K562 (cell line): ENCODE results near the gene HMOX1. TPM values are rescaled to one million over a fixed set of nuclear protein-coding genes. Genes with fewer than 3 reads are reported as not detected.

Experiments
- ATAC-seq: fragments of 200-7000 bp; cut with Tn5 transposase; 3 replicates; pipeline ENCODE4 v1.9.1; 2020; ENCODE audit warnings: moderate library complexity
- BruUV-seq: library from RNA; stranded (reverse); fragments of 400-500 nt; replicated peaks from 2 replicates; lab custom pipeline; 2021; lab: Mats Ljungman, UMichigan
- CTCF ChIA-PET: fragments of 300-600 bp; formaldehyde crosslinking; extraction: SDS; loops from one replicate; lab custom pipeline; 2021; ENCODE audit warnings: low intra/inter-chr PET ratio; lab: Yijun Ruan, JAX
- POLR2A ChIA-PET: fragments of 300-600, 350-650 bp; sonication (Branson Sonifier 250); formaldehyde crosslinking; extraction: SDS; loops from one replicate; lab custom pipeline; 2021; ENCODE audit warnings: antibody characterized with exemption, inconsistent platforms; lab: Yijun Ruan, JAX
- DNase-seq, 4 experiments: peaks; one replicate each; pipeline versions ENCODE4 v3.0.0 to v3.0.0-alpha.2; 2011 to 2018; ENCODE audit warnings: low spot score in 3 of 4, mixed read lengths in 3 of 4; ENCODE audit errors: extremely low read depth in 1 of 4
- FAIRE-seq: peaks from 2 replicates; lab custom pipeline; 2011; peaks lifted over from hg19 to GRCh38; lab: Jason Lieb, UNC
- H2AFZ ChIP-seq: 2 replicates; pipeline ENCODE4 v1.6.0; 2011; ENCODE audit warnings: low read depth, low read length, control low read depth, inconsistent platforms
- H3K27ac ChIP-seq: fragments of 200-600 bp; 3 replicates; pipeline ENCODE4 v1.8.0; 2011; ENCODE audit warnings: low read depth, mild to moderate bottlenecking, control low read depth, inconsistent platforms, low read length, moderate library complexity, mixed read lengths; ENCODE audit errors: extremely low read depth
- H3K27me3 ChIP-seq, 2 experiments: fragments of 300-600 bp in 1 of 2; 2 replicates in 1 of 2; 3 replicates in 1 of 2; pipeline versions ENCODE4 v1.6.0 to v1.8.0; 2011; ENCODE audit warnings: inconsistent platforms in 2 of 2, low read length in 2 of 2, mild to moderate bottlenecking in 1 of 2, mixed read lengths in 1 of 2, moderate library complexity in 1 of 2; ENCODE audit not compliant: control insufficient read depth in 2 of 2, insufficient read depth in 2 of 2
- H3K36me3 ChIP-seq: fragments of 300-600 bp; 3 replicates; pipeline ENCODE4 v1.8.0; 2011; ENCODE audit warnings: mild to moderate bottlenecking, low read length, inconsistent platforms; ENCODE audit not compliant: control insufficient read depth, insufficient read depth
- H3K4me1 ChIP-seq, 2 experiments: fragments of 200-600 bp in 1 of 2; replicated peaks in 1 of 2; 2 replicates in 1 of 2; 3 replicates in 1 of 2; pipeline versions ENCODE4 v1.5.1 to v1.8.0; 2011; ENCODE audit warnings: inconsistent platforms in 2 of 2, low read length in 2 of 2, mild to moderate bottlenecking in 1 of 2, mixed read lengths in 1 of 2, moderate library complexity in 1 of 2; ENCODE audit not compliant: control insufficient read depth in 2 of 2, insufficient read depth in 2 of 2
- H3K4me2 ChIP-seq: 2 replicates; pipeline ENCODE4 v1.6.1; 2011; ENCODE audit warnings: low read length, control low read depth, inconsistent platforms, mixed read lengths; ENCODE audit not compliant: insufficient read depth
- H3K4me3 ChIP-seq: fragments of 200-600 bp; sonication (generic), shearing (Covaris generic); 2 replicates; pipeline ENCODE4 v1.5.1; 2016; ENCODE audit warnings: control low read depth, inconsistent platforms
- H3K79me2 ChIP-seq: fragments of 200-600 bp; 3 replicates; pipeline ENCODE4 v1.8.0; 2011; ENCODE audit warnings: low read length, inconsistent platforms; ENCODE audit not compliant: control insufficient read depth, insufficient read depth
- H3K9ac ChIP-seq, 2 experiments: 2 replicates each; pipeline versions ENCODE4 v1.6.0 to v1.6.1; 2011; ENCODE audit warnings: low read depth in 2 of 2, low read length in 2 of 2, control low read depth in 1 of 2, inconsistent platforms in 1 of 2, mild to moderate bottlenecking in 1 of 2, mixed read lengths in 1 of 2; ENCODE audit not compliant: insufficient read depth in 1 of 2
- H3K9me1 ChIP-seq: one replicate; pipeline ENCODE4 v1.6.0; 2011; ENCODE audit warnings: inconsistent platforms, mild to moderate bottlenecking, low read length, moderate library complexity; ENCODE audit not compliant: control insufficient read depth, insufficient read depth
- H3K9me3 ChIP-seq: replicated peaks from 2 replicates; pipeline ENCODE4 v1.5.1; 2011; ENCODE audit warnings: low read depth, low read length, inconsistent platforms; ENCODE audit not compliant: control insufficient read depth, insufficient read depth
- H4K20me1 ChIP-seq: replicated peaks from 2 replicates; pipeline ENCODE4 v1.6.1; 2011; ENCODE audit warnings: low read length, inconsistent platforms, mixed read lengths; ENCODE audit not compliant: control insufficient read depth, insufficient read depth
- CBX5 ChIP-seq: IDR thresholded peaks from 2 replicates; pipeline ENCODE4 v1.6.1; 2014; ENCODE audit warnings: low read depth, borderline replicate concordance
- HMG20A ChIP-seq: fragments of 450-650 bp; formaldehyde crosslinking; conservative IDR thresholded peaks from 2 replicates; pipeline ENCODE4 v1.4.0; 2020; ENCODE audit warnings: mild to moderate bottlenecking, mixed read lengths
- KDM2B ChIP-seq: fragments of 250-450 bp; sonication (Bioruptor Pico); IDR thresholded peaks from 2 replicates; pipeline ENCODE4 v1.8.0; 2021; ENCODE audit warnings: mild to moderate bottlenecking, moderate library complexity
- MTA1 ChIP-seq: fragments of 450-650 bp; IDR thresholded peaks from 2 replicates; pipeline ENCODE4 v1.6.1; 2017; ENCODE audit warnings: borderline replicate concordance
- SMAD4 ChIP-seq: fragments of 250-450 bp; sonication (Bioruptor Pico); conservative IDR thresholded peaks from 2 replicates; pipeline ENCODE4 v1.8.0; 2021; ENCODE audit warnings: inconsistent platforms, mild to moderate bottlenecking, moderate library complexity
- ZNF398 ChIP-seq: fragments of 250-450 bp; sonication (Bioruptor Pico); IDR thresholded peaks from 2 replicates; pipeline ENCODE4 v1.8.0; 2021; ENCODE audit warnings: moderate library complexity, mild to moderate bottlenecking, inconsistent platforms
- ZNF551 ChIP-seq: fragments of 250-450 bp; sonication (Bioruptor Pico); IDR thresholded peaks from 2 replicates; pipeline ENCODE4 v1.5.0; 2021; ENCODE audit warnings: mild to moderate bottlenecking, moderate library complexity
- WGBS: fragments of 100-300 bp; shearing (Covaris generic); methylation state at CpG from one replicate; pipeline ENCODE4 v1.1.6; 2016; ENCODE audit warnings: low coverage, mixed read lengths; ENCODE audit not compliant: insufficient coverage; ENCODE audit errors: missing lambda C conversion rate; 5-methylcytosine and 5-hydroxymethylcytosine counted together
- in situ Hi-C: fragments of 300-500 bp; cut with MboI; formaldehyde crosslinking; loops from 4 replicates; pipeline ENCODE4 v1.15.0; 2018; ENCODE audit warnings: inconsistent platforms, mixed read lengths
- intact Hi-C: fragments of 100-400 bp; cut with micrococcal nuclease; formaldehyde crosslinking; loops from 2 replicates; pipeline ENCODE4 v1.14.2; 2022
- polyA plus RNA-seq, 8 experiments: library from polyadenylated mRNA; depleted of rRNA in 4 of 8; stranded (reverse) in 5 of 8; unstranded in 3 of 8; fragments of >200 nt; fragmentation: Nextera tagmentation in 2 of 8; fragmentation: Illumina TruSeq in 1 of 8; extraction: Ambion mirVana in 2 of 8; extraction: Trizol in 1 of 8; gene quantifications; 2 replicates each; pipeline versions ENCODE4 v1.2.1 to v1.2.3, GENCODE V29; 2011 to 2014; ENCODE audit warnings: inconsistent platforms in 1 of 8, missing spikeins in 1 of 8
- total RNA-seq, 7 experiments: library from RNA; depleted of rRNA in 6 of 7; stranded (reverse); fragments of >200 nt in 6 of 7; fragmentation: Illumina TruSeq in 2 of 7; extraction: Trizol in 2 of 7; gene quantifications; 2 replicates each; pipeline versions ENCODE4 v1.2.1 to v1.2.3, GENCODE V29; 2011 to 2021; ENCODE audit warnings: low replicate concordance in 1 of 7

HMOX1 gene
- total and polyA plus RNA-seq, 9 of the 15 experiments (the other 6 are each of a cell fraction or from before 2014, with no cell fraction given) = not detected

- no peak overlapping the region for H3K4me2 ChIP-seq
- H3K9me3 ChIP-seq = no peaks in the 10 kb centered on the region
- H3K27ac ChIP-seq = no peak overlapping the region
- H3K9me1 ChIP-seq = no peaks in the 10 kb centered on the region
- DNase-seq (no peak), ATAC-seq (no peak), FAIRE-seq (no peak)
- no TSS peak for BruUV-seq
- H3K36me3 ChIP-seq = peaks cover 75% of the 10 kb centered on the region
- CTCF ChIA-PET = no interaction called here
- POLR2A ChIA-PET = interaction anchor here (1.1 kb wide), 1 partner anchor 66 kb away, joined by 3 read pairs; no protein-coding TSS in a partner anchor
- H3K27me3 ChIP-seq = no peaks in the 10 kb centered on the region
- H3K9ac ChIP-seq = no peak overlapping the region
- H3K79me2 ChIP-seq = peaks cover 35% of the 10 kb centered on the region
- intact Hi-C loops (loop anchor here (10.0 kb wide), 1 partner anchor 49 kb away; no protein-coding TSS in a partner anchor), in situ Hi-C loops (no loop called here)
- no peak overlapping the region for H3K4me3 ChIP-seq
- no peak overlapping the region for H2AFZ ChIP-seq
- peaks cover 6 to 29% of the 10 kb centered on the region in 2 experiments; a peak in 4 of 5 replicates for H3K4me1 ChIP-seq
- TF ChIP-seq KDM2B (CRISPR knock-in tag) (no peak), HMG20A (CRISPR knock-in tag) (no peak), SMAD4 (CRISPR knock-in tag) (no peak), MTA1 (no peak), CBX5 (no peak), ZNF398 (CRISPR knock-in tag) (no peak), ZNF551 (CRISPR knock-in tag) (no peak)
- 96% methylated on average over 5 of the region's 5 CpGs for WGBS
- 0 out of 2 replicates have a peak, but pooled peaks cover 4% of the 10 kb centered on the region for H4K20me1 ChIP-seq
These were observed 23.3 kb downstream of the HMOX1 start for GRCh38 chr22:35404176-35404575.
